Gastrocnemius medialis (tissue), 4 donors: Measurements from ENCODE around the gene MAL.

ENCODE experiments used
- POLR2A ChIP-seq, 2 donors: fragments of 450-650 bp; IDR thresholded peaks; one replicate each; pipeline ENCODE4 v1.6.1; 2017; ENCODE audit warnings: antibody characterized with exemption in 2 of 2, mild to moderate bottlenecking in 2 of 2, moderate library complexity in 2 of 2
- TF ChIP-seq, protein P1 (sequence below), 5 experiments: fragments of 450-650 bp in 3 of 5; fragments of 200-600 bp in 2 of 5; sonication (generic) in 2 of 5; IDR thresholded peaks in 4 of 5; conservative IDR thresholded peaks in 1 of 5; 1 replicate in 4 of 5; 2 replicates in 1 of 5; pipeline ENCODE4 v1.5.1; 2016 to 2019; ENCODE audit warnings: antibody characterized with exemption in 5 of 5, mild to moderate bottlenecking in 3 of 5, moderate library complexity in 3 of 5

DNA sequence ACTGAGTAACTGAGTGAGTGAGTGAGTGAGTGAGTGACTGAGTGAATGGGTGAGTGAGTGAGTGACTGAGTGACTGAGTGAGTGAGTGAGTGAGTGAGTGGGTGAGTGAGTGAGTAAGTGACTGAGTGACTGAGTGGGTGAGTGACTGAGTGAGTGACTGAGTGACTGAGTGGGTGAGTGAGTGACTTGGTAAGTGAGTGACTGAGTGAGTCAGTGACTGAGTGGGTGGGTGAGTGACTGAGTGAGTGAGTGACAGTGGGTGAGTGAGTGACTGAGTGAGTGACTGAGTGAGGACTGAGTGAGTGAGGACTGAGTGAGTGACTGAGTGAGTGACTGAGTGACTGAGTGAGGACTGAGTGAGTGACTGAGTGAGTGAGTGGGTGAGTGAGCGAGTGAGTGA, 13.9 kb downstream of the MAL start:
- TF ChIP-seq, protein P1, sequence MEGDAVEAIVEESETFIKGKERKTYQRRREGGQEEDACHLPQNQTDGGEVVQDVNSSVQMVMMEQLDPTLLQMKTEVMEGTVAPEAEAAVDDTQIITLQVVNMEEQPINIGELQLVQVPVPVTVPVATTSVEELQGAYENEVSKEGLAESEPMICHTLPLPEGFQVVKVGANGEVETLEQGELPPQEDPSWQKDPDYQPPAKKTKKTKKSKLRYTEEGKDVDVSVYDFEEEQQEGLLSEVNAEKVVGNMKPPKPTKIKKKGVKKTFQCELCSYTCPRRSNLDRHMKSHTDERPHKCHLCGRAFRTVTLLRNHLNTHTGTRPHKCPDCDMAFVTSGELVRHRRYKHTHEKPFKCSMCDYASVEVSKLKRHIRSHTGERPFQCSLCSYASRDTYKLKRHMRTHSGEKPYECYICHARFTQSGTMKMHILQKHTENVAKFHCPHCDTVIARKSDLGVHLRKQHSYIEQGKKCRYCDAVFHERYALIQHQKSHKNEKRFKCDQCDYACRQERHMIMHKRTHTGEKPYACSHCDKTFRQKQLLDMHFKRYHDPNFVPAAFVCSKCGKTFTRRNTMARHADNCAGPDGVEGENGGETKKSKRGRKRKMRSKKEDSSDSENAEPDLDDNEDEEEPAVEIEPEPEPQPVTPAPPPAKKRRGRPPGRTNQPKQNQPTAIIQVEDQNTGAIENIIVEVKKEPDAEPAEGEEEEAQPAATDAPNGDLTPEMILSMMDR (IDR thresholded peaks at IDR 0.05 in 4 of 5, conservative IDR thresholded peaks at IDR 0.05 in 1 of 5): no peak
- TF ChIP-seq POLR2A (IDR thresholded peaks at IDR 0.05): no peak
